GM10248 (cell line): Measurements from ENCODE around the gene PCDH9.
A peak's percentile ranks its signal among the peaks of the same experiment; 100 is the strongest.

Experiments
- CTCF ChIA-PET: fragments of 300-600 bp; sonication (Branson Sonifier 250); formaldehyde crosslinking; extraction: SDS; loops from one replicate; lab custom pipeline; 2021; ENCODE audit warnings: antibody characterized with exemption; lab: Yijun Ruan, JAX
- POLR2A ChIA-PET: fragments of 350-650 bp; sonication (Branson Sonifier 250); formaldehyde crosslinking; extraction: SDS; loops from one replicate; lab custom pipeline; 2020; ENCODE audit warnings: antibody characterized with exemption; lab: Yijun Ruan, JAX
- DNase-seq: peaks from one replicate; pipeline ENCODE4 v3.0.0; 2012; ENCODE audit errors: extremely low spot score
- TF ChIP-seq, protein P1 (sequence below): IDR thresholded peaks from 2 replicates; pipeline ENCODE4 v1.5.1; 2012; ENCODE audit warnings: mild to moderate bottlenecking, low read depth; ENCODE audit errors: extremely low read depth, missing control alignments, control extremely low read depth

The PCDH9 gene

GRCh38 chr13:66689037-66689619, 541.0 kb downstream of the PCDH9 start:
- no peak for DNase-seq
- POLR2A ChIA-PET = no interaction called here
- CTCF ChIA-PET = no interaction called here
- TF ChIP-seq, protein P1, sequence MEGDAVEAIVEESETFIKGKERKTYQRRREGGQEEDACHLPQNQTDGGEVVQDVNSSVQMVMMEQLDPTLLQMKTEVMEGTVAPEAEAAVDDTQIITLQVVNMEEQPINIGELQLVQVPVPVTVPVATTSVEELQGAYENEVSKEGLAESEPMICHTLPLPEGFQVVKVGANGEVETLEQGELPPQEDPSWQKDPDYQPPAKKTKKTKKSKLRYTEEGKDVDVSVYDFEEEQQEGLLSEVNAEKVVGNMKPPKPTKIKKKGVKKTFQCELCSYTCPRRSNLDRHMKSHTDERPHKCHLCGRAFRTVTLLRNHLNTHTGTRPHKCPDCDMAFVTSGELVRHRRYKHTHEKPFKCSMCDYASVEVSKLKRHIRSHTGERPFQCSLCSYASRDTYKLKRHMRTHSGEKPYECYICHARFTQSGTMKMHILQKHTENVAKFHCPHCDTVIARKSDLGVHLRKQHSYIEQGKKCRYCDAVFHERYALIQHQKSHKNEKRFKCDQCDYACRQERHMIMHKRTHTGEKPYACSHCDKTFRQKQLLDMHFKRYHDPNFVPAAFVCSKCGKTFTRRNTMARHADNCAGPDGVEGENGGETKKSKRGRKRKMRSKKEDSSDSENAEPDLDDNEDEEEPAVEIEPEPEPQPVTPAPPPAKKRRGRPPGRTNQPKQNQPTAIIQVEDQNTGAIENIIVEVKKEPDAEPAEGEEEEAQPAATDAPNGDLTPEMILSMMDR = peak; percentile 13

- TF ChIP-seq, protein P1 = no peak
- ChIA-PET CTCF (interaction anchor here (1.6 kb wide), 1 partner anchor 12 kb away, joined by 5 read pairs; no protein-coding TSS in a partner anchor), POLR2A (no interaction called here)
- DNase-seq = no peak
Measured at GRCh38 chr13:66681403-66681802, 548.7 kb downstream of the PCDH9 start.

GRCh38 chr13:66680031-66680430, 550.1 kb downstream of the PCDH9 start:
- DNase-seq = no peak
- POLR2A ChIA-PET = no interaction called here
- TF ChIP-seq, protein P1 = no peak
- CTCF ChIA-PET = no interaction called here

GRCh38 chr13:66675620-66676019, 554.5 kb downstream of the PCDH9 start:
- TF ChIP-seq, protein P1 = no peak
- no peak for DNase-seq
- ChIA-PET CTCF (no interaction called here), POLR2A (no interaction called here)

GRCh38 chr13:66673401-66673800, 556.7 kb downstream of the PCDH9 start:
- no peak for DNase-seq
- CTCF ChIA-PET = no interaction called here

GRCh38 chr13:66665991-66666390, 564.1 kb downstream of the PCDH9 start:
- ChIA-PET CTCF (interaction anchor here (1.4 kb wide), 1 partner anchor 10 kb away, joined by 5 read pairs; no protein-coding TSS in a partner anchor), POLR2A (no interaction called here)
- DNase-seq = no peak
- TF ChIP-seq, protein P1 = no peak

More at GRCh38 chr13:66673401-66673800, 556.7 kb downstream of the PCDH9 start:
- POLR2A ChIA-PET = no interaction called here
- TF ChIP-seq, protein P1 = no peak

- ChIA-PET POLR2A (no interaction called here), CTCF (no interaction called here)
- TF ChIP-seq, protein P1 = no peak
- DNase-seq = no peak
Measured at GRCh38 chr13:66663711-66664110, 566.4 kb downstream of the PCDH9 start.
